Activated CD4-positive, CD25-positive, alpha-beta regulatory T cell treated with anti-CD3 and anti-CD28 coated beads, Interleukin-2, amount 50 U/mL, for 24 hours (primary cell): ENCODE measurements around the gene PSD2.

Experiments
- ATAC-seq, 2 donors: fragments of 150-1000 bp; cut with Tn5 transposase; one replicate each; pipeline ENCODE4 v1.10.0; 2021; ENCODE audit warnings: mild to moderate bottlenecking in 1 of 2, moderate library complexity in 1 of 2

The PSD2 gene

GRCh38 chr5:139882316-139882715 lies 86.7 kb downstream of the PSD2 start:
- ATAC-seq, result no peak

GRCh38 chr5:139882961-139883539 lies 87.4 kb downstream of the PSD2 start:
- no peak for ATAC-seq

- no peak for ATAC-seq
Measured at GRCh38 chr5:139884144-139884543, 88.5 kb downstream of the PSD2 start.

GRCh38 chr5:139884734-139885133 lies 89.1 kb downstream of the PSD2 start:
- no peak for ATAC-seq

DNA sequence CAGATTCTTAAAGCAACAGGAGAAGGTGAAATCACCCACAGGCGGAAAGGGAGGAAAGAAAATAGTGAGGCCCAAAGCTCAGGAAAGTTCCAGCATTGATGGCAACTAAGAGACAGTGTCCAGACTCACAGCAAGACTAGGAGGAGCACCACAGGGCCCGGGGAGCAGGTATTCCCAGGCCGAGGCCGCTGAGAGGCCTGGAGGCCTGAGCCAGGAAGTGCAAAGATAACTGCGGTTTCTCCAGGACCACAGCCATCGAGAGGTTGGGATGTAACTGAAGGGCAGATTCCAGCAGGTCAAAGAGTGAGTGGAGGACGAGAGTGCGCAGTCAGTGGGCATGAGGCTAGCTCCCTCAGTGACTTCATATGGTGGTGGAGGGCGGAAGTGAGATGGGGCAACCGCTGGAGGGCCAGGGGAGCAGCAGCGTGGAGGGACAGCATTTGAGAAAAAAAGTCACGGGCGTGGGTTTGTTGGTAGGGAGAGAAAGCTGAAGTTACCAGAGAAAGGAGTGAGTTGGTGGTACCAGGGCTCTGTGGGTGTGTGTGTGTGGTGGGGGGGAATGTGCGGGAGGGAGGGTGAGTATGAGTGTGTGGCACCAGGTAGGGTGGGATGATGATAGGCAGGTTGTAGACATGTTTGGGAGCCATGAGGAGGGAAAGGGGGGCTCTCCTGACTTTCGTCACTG lies 89.7 kb downstream of the PSD2 start:
- no peak for ATAC-seq

GRCh38 chr5:139885857-139886208 lies 90.2 kb downstream of the PSD2 start:
- no peak for ATAC-seq

DNA sequence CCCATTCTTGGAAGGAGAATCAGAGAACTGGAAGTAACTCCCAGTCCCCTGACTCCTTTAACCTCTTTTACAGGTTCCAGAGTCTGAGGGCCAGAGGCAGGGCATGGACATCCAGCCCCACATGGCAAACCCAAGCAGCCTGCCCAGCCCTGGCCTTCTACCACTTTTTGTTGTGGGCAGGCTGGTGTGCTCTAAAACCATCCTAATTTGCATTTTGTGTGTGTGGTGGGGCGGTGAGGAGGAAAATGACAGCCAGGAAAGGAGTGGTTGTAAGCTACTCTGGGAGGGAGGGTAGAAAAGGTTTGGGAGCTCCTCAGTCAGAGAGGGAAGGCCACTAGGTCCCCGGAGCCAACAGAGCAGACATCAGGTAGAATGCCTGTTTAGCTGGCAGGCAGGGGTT lies 90.6 kb downstream of the PSD2 start:
- ATAC-seq, result no peak

DNA sequence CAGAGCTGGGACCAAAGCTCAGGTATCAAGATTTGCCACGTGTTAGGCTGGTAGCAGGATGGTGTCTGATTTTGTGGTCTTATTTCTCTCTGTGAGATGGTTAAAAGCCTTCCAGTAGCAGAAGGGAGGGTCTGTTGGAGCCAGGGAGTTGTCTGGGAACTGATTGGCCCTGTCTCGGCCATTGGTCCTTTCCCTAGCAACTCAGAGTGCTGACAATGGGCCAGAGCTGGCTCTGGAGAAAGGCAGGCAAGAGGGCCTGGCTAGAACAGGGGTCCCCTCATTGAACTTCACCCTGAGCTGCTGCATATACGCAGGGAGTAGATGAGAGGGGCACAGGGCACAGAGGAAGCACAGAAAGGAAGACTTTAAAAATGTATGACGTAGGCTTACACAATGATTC lies 92.8 kb downstream of the PSD2 start:
- ATAC-seq, result no peak

DNA sequence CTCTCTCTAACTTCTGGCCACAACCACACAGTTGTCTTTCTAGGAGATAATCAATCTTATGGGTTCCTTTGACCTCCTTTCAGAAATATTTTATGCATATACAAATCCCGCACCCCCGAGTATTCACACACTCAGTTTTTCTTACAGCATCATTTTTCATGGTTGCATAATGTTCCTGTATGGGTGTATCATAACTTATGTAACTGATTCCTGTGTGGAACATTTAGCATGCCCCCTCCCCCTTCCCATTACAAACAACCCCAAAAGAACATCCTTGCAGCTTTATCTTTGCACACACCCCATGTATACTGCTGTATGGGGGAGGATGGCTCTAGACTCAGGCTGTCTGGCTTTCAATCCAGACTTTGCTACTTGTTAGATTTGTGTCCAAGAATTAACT lies 93.8 kb downstream of the PSD2 start:
- ATAC-seq, result no peak

GRCh38 chr5:139893873-139894272 lies 98.3 kb downstream of the PSD2 start:
- no peak for ATAC-seq
